ENCODE data around the gene PLA2G3.

- no peak for TF ChIP-seq MXD3 (CRISPR knock-in tag; IDR thresholded peaks at IDR 0.05)
- no peak for TF ChIP-seq ZNF547 (CRISPR knock-in tag; IDR thresholded peaks at IDR 0.05)
- TF ChIP-seq EP300 (IDR thresholded peaks at IDR 0.05; ENCODE audit: low read depth in 2 of 2, low read length in 2 of 2) = no peak
- TF ChIP-seq EP300 (CRISPR knock-in tag; IDR thresholded peaks at IDR 0.05; ENCODE audit: borderline replicate concordance) = no peak
- TF ChIP-seq RFXANK (CRISPR knock-in tag; IDR thresholded peaks at IDR 0.05) = no peak
- no peak for TF ChIP-seq EZH2 (conservative IDR thresholded peaks at IDR 0.05; ENCODE audit: low read depth, low read length)
- no peak for TF ChIP-seq ZNF737 (CRISPR knock-in tag; IDR thresholded peaks at IDR 0.05; ENCODE audit: borderline replicate concordance)
- no peak for TF ChIP-seq ZNF350 (CRISPR knock-in tag; IDR thresholded peaks at IDR 0.05; ENCODE audit: borderline replicate concordance, low read depth)
- no peak for TF ChIP-seq ZNF253 (CRISPR knock-in tag; IDR thresholded peaks at IDR 0.05; ENCODE audit: borderline replicate concordance)
- no peak for TF ChIP-seq ZNF280B (CRISPR knock-in tag; IDR thresholded peaks at IDR 0.05; ENCODE audit: borderline replicate concordance)
- no peak for TF ChIP-seq CTCF (CRISPR knock-in tag; IDR thresholded peaks at IDR 0.05)
Observed at GRCh38 chr22:31179345-31179744, 39.0 kb upstream of the PLA2G3 start.
